K562 (cell line): ENCODE measurements around the gene CDH12. TPM values are rescaled to one million over a fixed set of nuclear protein-coding genes. Genes with fewer than 3 reads are reported as not detected.

Source experiments
- ATAC-seq: fragments of 200-7000 bp; cut with Tn5 transposase; 3 replicates; pipeline ENCODE4 v1.9.1; 2020; ENCODE audit warnings: moderate library complexity
- BruUV-seq: library from RNA; stranded (reverse); fragments of 400-500 nt; replicated peaks from 2 replicates; lab custom pipeline; 2021; lab: Mats Ljungman, UMichigan
- CTCF ChIA-PET: fragments of 300-600 bp; formaldehyde crosslinking; extraction: SDS; loops from one replicate; lab custom pipeline; 2021; ENCODE audit warnings: low intra/inter-chr PET ratio; lab: Yijun Ruan, JAX
- POLR2A ChIA-PET: fragments of 300-600, 350-650 bp; sonication (Branson Sonifier 250); formaldehyde crosslinking; extraction: SDS; loops from one replicate; lab custom pipeline; 2021; ENCODE audit warnings: antibody characterized with exemption, inconsistent platforms; lab: Yijun Ruan, JAX
- DNase-seq, 4 experiments: peaks; one replicate each; pipeline versions ENCODE4 v3.0.0 to v3.0.0-alpha.2; 2011 to 2018; ENCODE audit warnings: low spot score in 3 of 4, mixed read lengths in 3 of 4; ENCODE audit errors: extremely low read depth in 1 of 4
- FAIRE-seq: peaks from 2 replicates; lab custom pipeline; 2011; peaks lifted over from hg19 to GRCh38; lab: Jason Lieb, UNC
- H2AFZ ChIP-seq: 2 replicates; pipeline ENCODE4 v1.6.0; 2011; ENCODE audit warnings: low read depth, low read length, control low read depth, inconsistent platforms
- H3K27ac ChIP-seq: fragments of 200-600 bp; 3 replicates; pipeline ENCODE4 v1.8.0; 2011; ENCODE audit warnings: low read depth, mild to moderate bottlenecking, control low read depth, inconsistent platforms, low read length, moderate library complexity, mixed read lengths; ENCODE audit errors: extremely low read depth
- H3K27me3 ChIP-seq, 2 experiments: fragments of 300-600 bp in 1 of 2; 2 replicates in 1 of 2; 3 replicates in 1 of 2; pipeline versions ENCODE4 v1.6.0 to v1.8.0; 2011; ENCODE audit warnings: inconsistent platforms in 2 of 2, low read length in 2 of 2, mild to moderate bottlenecking in 1 of 2, mixed read lengths in 1 of 2, moderate library complexity in 1 of 2; ENCODE audit not compliant: control insufficient read depth in 2 of 2, insufficient read depth in 2 of 2
- H3K36me3 ChIP-seq: fragments of 300-600 bp; 3 replicates; pipeline ENCODE4 v1.8.0; 2011; ENCODE audit warnings: mild to moderate bottlenecking, low read length, inconsistent platforms; ENCODE audit not compliant: control insufficient read depth, insufficient read depth
- H3K4me1 ChIP-seq, 2 experiments: fragments of 200-600 bp in 1 of 2; replicated peaks in 1 of 2; 2 replicates in 1 of 2; 3 replicates in 1 of 2; pipeline versions ENCODE4 v1.5.1 to v1.8.0; 2011; ENCODE audit warnings: inconsistent platforms in 2 of 2, low read length in 2 of 2, mild to moderate bottlenecking in 1 of 2, mixed read lengths in 1 of 2, moderate library complexity in 1 of 2; ENCODE audit not compliant: control insufficient read depth in 2 of 2, insufficient read depth in 2 of 2
- H3K4me2 ChIP-seq: 2 replicates; pipeline ENCODE4 v1.6.1; 2011; ENCODE audit warnings: low read length, control low read depth, inconsistent platforms, mixed read lengths; ENCODE audit not compliant: insufficient read depth
- H3K4me3 ChIP-seq: fragments of 200-600 bp; sonication (generic), shearing (Covaris generic); 2 replicates; pipeline ENCODE4 v1.5.1; 2016; ENCODE audit warnings: control low read depth, inconsistent platforms
- H3K79me2 ChIP-seq: fragments of 200-600 bp; 3 replicates; pipeline ENCODE4 v1.8.0; 2011; ENCODE audit warnings: low read length, inconsistent platforms; ENCODE audit not compliant: control insufficient read depth, insufficient read depth
- H3K9ac ChIP-seq, 2 experiments: 2 replicates each; pipeline versions ENCODE4 v1.6.0 to v1.6.1; 2011; ENCODE audit warnings: low read depth in 2 of 2, low read length in 2 of 2, control low read depth in 1 of 2, inconsistent platforms in 1 of 2, mild to moderate bottlenecking in 1 of 2, mixed read lengths in 1 of 2; ENCODE audit not compliant: insufficient read depth in 1 of 2
- H3K9me1 ChIP-seq: one replicate; pipeline ENCODE4 v1.6.0; 2011; ENCODE audit warnings: inconsistent platforms, mild to moderate bottlenecking, low read length, moderate library complexity; ENCODE audit not compliant: control insufficient read depth, insufficient read depth
- H3K9me3 ChIP-seq: replicated peaks from 2 replicates; pipeline ENCODE4 v1.5.1; 2011; ENCODE audit warnings: low read depth, low read length, inconsistent platforms; ENCODE audit not compliant: control insufficient read depth, insufficient read depth
- H4K20me1 ChIP-seq: replicated peaks from 2 replicates; pipeline ENCODE4 v1.6.1; 2011; ENCODE audit warnings: low read length, inconsistent platforms, mixed read lengths; ENCODE audit not compliant: control insufficient read depth, insufficient read depth
- CBX1 ChIP-seq: sonication (generic); IDR thresholded peaks from 2 replicates; pipeline ENCODE4 v1.6.1; 2016; ENCODE audit warnings: antibody characterized with exemption, low read depth, mild to moderate bottlenecking
- CREB1 ChIP-seq, 2 experiments: sonication (generic) in 1 of 2; formaldehyde crosslinking in 1 of 2; IDR thresholded peaks; 2 replicates each; pipeline versions ENCODE4 v1.6.1 to v1.8.0; 2012 to 2022; ENCODE audit warnings: inconsistent platforms in 1 of 2, mild to moderate bottlenecking in 1 of 2, missing genetic modification reagents in 1 of 2, moderate library complexity in 1 of 2
- CREM ChIP-seq: IDR thresholded peaks from 2 replicates; pipeline ENCODE4 v1.6.1; 2014; ENCODE audit warnings: antibody characterized with exemption, low read depth
- DDX20 ChIP-seq: fragments of 450-650 bp; IDR thresholded peaks from 2 replicates; pipeline ENCODE4 v1.6.1; 2016; ENCODE audit warnings: missing genetic modification characterization, low read depth, mild to moderate bottlenecking, missing compliant biosample characterization, moderate library complexity
- FOSL1 ChIP-seq: fragments of 200-800 bp; sonication (Bioruptor generic); conservative IDR thresholded peaks from 2 replicates; pipeline ENCODE4 v1.6.1; 2016; ENCODE audit warnings: missing genetic modification characterization, missing compliant biosample characterization
- HDGF ChIP-seq: fragments of 450-650 bp; IDR thresholded peaks from 2 replicates; pipeline ENCODE4 v1.6.1; 2016
- JUND ChIP-seq, 2 experiments: IDR thresholded peaks; 2 replicates in 1 of 2; 3 replicates in 1 of 2; pipeline ENCODE4 v1.6.1; 2011; ENCODE audit warnings: borderline replicate concordance in 2 of 2, low read depth in 2 of 2, low read length in 2 of 2, improper control_type of control experiment in 1 of 2, missing biosample characterization in 1 of 2, missing genetic modification characterization in 1 of 2, missing genetic modification reagents in 1 of 2
- KLF1 ChIP-seq: fragments of 450-650 bp; IDR thresholded peaks from 2 replicates; pipeline ENCODE4 v1.6.1; 2016; ENCODE audit warnings: missing genetic modification characterization, missing compliant biosample characterization
- MEF2A ChIP-seq: IDR thresholded peaks from 2 replicates; pipeline ENCODE4 v1.6.1; 2011; ENCODE audit warnings: low read depth, mild to moderate bottlenecking, low read length, moderate library complexity; ENCODE audit not compliant: control insufficient read depth
- RBM25 ChIP-seq: fragments of 200-400 bp; formaldehyde crosslinking; IDR thresholded peaks from 2 replicates; pipeline ENCODE4 v1.6.1; 2018; ENCODE audit warnings: low read length, low read depth, moderate library complexity; ENCODE audit not compliant: severe bottlenecking
- ZNF431 ChIP-seq: sonication (generic); formaldehyde crosslinking; IDR thresholded peaks from 2 replicates; pipeline ENCODE4 v1.8.0; 2022; ENCODE audit warnings: mild to moderate bottlenecking, missing genetic modification reagents
- ZNF561 ChIP-seq: fragments of 450-650 bp; formaldehyde crosslinking; conservative IDR thresholded peaks from 2 replicates; pipeline ENCODE4 v1.4.0; 2020; ENCODE audit warnings: mild to moderate bottlenecking, moderate library complexity
- ZNF699 ChIP-seq: fragments of 250-450 bp; sonication (Bioruptor Pico); IDR thresholded peaks from 2 replicates; pipeline ENCODE4 v1.8.0; 2021; ENCODE audit warnings: mild to moderate bottlenecking, moderate library complexity; ENCODE audit not compliant: insufficient replicate concordance
- WGBS: fragments of 100-300 bp; shearing (Covaris generic); methylation state at CpG from one replicate; pipeline ENCODE4 v1.1.6; 2016; ENCODE audit warnings: low coverage, mixed read lengths; ENCODE audit not compliant: insufficient coverage; ENCODE audit errors: missing lambda C conversion rate; 5-methylcytosine and 5-hydroxymethylcytosine counted together
- in situ Hi-C: fragments of 300-500 bp; cut with MboI; formaldehyde crosslinking; loops from 4 replicates; pipeline ENCODE4 v1.15.0; 2018; ENCODE audit warnings: inconsistent platforms, mixed read lengths
- intact Hi-C: fragments of 100-400 bp; cut with micrococcal nuclease; formaldehyde crosslinking; loops from 2 replicates; pipeline ENCODE4 v1.14.2; 2022
- polyA plus RNA-seq, 8 experiments: library from polyadenylated mRNA; depleted of rRNA in 4 of 8; stranded (reverse) in 5 of 8; unstranded in 3 of 8; fragments of >200 nt; fragmentation: Nextera tagmentation in 2 of 8; fragmentation: Illumina TruSeq in 1 of 8; extraction: Ambion mirVana in 2 of 8; extraction: Trizol in 1 of 8; gene quantifications; 2 replicates each; pipeline versions ENCODE4 v1.2.1 to v1.2.3, GENCODE V29; 2011 to 2014; ENCODE audit warnings: inconsistent platforms in 1 of 8, missing spikeins in 1 of 8
- total RNA-seq, 7 experiments: library from RNA; depleted of rRNA in 6 of 7; stranded (reverse); fragments of >200 nt in 6 of 7; fragmentation: Illumina TruSeq in 2 of 7; extraction: Trizol in 2 of 7; gene quantifications; 2 replicates each; pipeline versions ENCODE4 v1.2.1 to v1.2.3, GENCODE V29; 2011 to 2021; ENCODE audit warnings: low replicate concordance in 1 of 7
- TF ChIP-seq, protein P1 (sequence below): fragments of 250-450 bp; sonication (Bioruptor Pico); IDR thresholded peaks from 2 replicates; pipeline ENCODE4 v1.8.0; 2021; ENCODE audit warnings: borderline replicate concordance, mild to moderate bottlenecking, moderate library complexity; ENCODE audit not compliant: poor library complexity, severe bottlenecking
- TF ChIP-seq, protein P2 (sequence below): sonication (generic); formaldehyde crosslinking; IDR thresholded peaks from 2 replicates; pipeline ENCODE4 v1.8.0; 2022; ENCODE audit warnings: mild to moderate bottlenecking, low read depth, missing genetic modification reagents
- TF ChIP-seq, protein P3 (sequence below), 2 experiments: fragments of 450-650 bp in 1 of 2; IDR thresholded peaks; 2 replicates each; pipeline ENCODE4 v1.6.1; 2011 to 2017; ENCODE audit warnings: low read depth in 2 of 2, antibody characterized with exemption in 1 of 2, borderline replicate concordance in 1 of 2, low read length in 1 of 2, mild to moderate bottlenecking in 1 of 2, mixed read lengths in 1 of 2; ENCODE audit not compliant: control insufficient read depth in 1 of 2

The CDH12 gene
- total and polyA plus RNA-seq, 9 of the 15 experiments (the other 6 are each of a cell fraction or from before 2014, with no cell fraction given), result 0.03 to 1.7 (median 0.37) TPM

DNA sequence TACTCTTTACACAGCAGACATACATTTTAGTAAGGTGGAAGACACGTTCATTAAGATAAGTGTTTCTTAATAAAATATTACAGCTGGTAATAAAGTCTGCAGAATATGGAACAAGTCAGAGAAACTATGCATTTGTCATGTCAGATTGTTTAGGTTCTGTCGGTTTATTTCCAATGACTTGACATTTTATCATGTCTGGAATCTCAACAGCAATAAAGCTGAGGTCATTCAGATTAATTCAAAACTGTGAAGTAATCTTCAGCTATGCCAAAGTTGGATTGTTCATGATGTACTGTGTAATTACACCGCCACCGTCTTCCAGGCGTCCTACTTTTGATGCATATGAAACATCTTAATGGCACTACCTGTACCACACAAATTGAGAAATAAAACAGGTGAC, 1032.6 kb downstream of the CDH12 start:
- intact Hi-C loops, result no loop called here
- no peak for FAIRE-seq
- in situ Hi-C loops, result no loop called here
- Histone ChIP-seq H4K20me1 (no peaks in the 10 kb centered on the region), H3K36me3 (no peaks in the 10 kb centered on the region), H3K27me3 (no peaks in the 10 kb centered on the region), H3K4me1 (no peaks in the 10 kb centered on the region), H3K9me3 (no peaks in the 10 kb centered on the region; the same call in 1 of the 2 replicates), H3K79me2 (no peaks in the 10 kb centered on the region), H3K9me1 (no peaks in the 10 kb centered on the region), H3K27ac (no peak overlapping the region), H2AFZ (no peak overlapping the region), H3K4me3 (no peak overlapping the region), H3K9ac (no peak overlapping the region), H3K4me2 (no peak overlapping the region)
- ChIA-PET CTCF (no interaction called here), POLR2A (no interaction called here)
- WGBS, result under 1% methylated on average over 5 of the region's 5 CpGs
- no peak for DNase-seq
- no peak for ATAC-seq
- no TSS peak for BruUV-seq
- TF ChIP-seq RBM25, result no peak
- TF ChIP-seq JUND (IDR thresholded peaks at IDR 0.05; ENCODE audit: borderline replicate concordance, low read depth, low read length), result no peak
- TF ChIP-seq JUND (tag; IDR thresholded peaks at IDR 0.05; ENCODE audit: borderline replicate concordance, low read depth, low read length), result no peak
- no peak for TF ChIP-seq ZNF431
- TF ChIP-seq, protein P1, sequence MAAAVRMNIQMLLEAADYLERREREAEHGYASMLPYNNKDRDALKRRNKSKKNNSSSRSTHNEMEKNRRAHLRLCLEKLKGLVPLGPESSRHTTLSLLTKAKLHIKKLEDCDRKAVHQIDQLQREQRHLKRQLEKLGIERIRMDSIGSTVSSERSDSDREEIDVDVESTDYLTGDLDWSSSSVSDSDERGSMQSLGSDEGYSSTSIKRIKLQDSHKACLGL (CRISPR knock-in tag), result no peak
- TF ChIP-seq MEF2A, result no peak
- TF ChIP-seq FOSL1, result no peak
- TF ChIP-seq CBX1, result no peak
- TF ChIP-seq HDGF, result no peak
- TF ChIP-seq ZNF561 (CRISPR knock-in tag), result no peak
- no peak for TF ChIP-seq DDX20 (tag)
- TF ChIP-seq, protein P2, sequence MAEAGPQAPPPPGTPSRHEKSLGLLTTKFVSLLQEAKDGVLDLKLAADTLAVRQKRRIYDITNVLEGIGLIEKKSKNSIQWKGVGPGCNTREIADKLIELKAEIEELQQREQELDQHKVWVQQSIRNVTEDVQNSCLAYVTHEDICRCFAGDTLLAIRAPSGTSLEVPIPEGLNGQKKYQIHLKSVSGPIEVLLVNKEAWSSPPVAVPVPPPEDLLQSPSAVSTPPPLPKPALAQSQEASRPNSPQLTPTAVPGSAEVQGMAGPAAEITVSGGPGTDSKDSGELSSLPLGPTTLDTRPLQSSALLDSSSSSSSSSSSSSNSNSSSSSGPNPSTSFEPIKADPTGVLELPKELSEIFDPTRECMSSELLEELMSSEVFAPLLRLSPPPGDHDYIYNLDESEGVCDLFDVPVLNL (CRISPR knock-in tag), result no peak
- TF ChIP-seq, protein P3, sequence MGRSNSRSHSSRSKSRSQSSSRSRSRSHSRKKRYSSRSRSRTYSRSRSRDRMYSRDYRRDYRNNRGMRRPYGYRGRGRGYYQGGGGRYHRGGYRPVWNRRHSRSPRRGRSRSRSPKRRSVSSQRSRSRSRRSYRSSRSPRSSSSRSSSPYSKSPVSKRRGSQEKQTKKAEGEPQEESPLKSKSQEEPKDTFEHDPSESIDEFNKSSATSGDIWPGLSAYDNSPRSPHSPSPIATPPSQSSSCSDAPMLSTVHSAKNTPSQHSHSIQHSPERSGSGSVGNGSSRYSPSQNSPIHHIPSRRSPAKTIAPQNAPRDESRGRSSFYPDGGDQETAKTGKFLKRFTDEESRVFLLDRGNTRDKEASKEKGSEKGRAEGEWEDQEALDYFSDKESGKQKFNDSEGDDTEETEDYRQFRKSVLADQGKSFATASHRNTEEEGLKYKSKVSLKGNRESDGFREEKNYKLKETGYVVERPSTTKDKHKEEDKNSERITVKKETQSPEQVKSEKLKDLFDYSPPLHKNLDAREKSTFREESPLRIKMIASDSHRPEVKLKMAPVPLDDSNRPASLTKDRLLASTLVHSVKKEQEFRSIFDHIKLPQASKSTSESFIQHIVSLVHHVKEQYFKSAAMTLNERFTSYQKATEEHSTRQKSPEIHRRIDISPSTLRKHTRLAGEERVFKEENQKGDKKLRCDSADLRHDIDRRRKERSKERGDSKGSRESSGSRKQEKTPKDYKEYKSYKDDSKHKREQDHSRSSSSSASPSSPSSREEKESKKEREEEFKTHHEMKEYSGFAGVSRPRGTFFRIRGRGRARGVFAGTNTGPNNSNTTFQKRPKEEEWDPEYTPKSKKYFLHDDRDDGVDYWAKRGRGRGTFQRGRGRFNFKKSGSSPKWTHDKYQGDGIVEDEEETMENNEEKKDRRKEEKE (IDR thresholded peaks at IDR 0.05; ENCODE audit: borderline replicate concordance in 1 of 2, control insufficient read depth in 1 of 2, low read depth in 2 of 2, low read length in 1 of 2), result no peak
- no peak for TF ChIP-seq KLF1
- TF ChIP-seq CREM, result no peak
- no peak for TF ChIP-seq CREB1 (IDR thresholded peaks at IDR 0.05)
- no peak for TF ChIP-seq CREB1 (CRISPR knock-in tag; IDR thresholded peaks at IDR 0.05)
- no peak for TF ChIP-seq ZNF699 (CRISPR knock-in tag)
